GM19468 (cell line): ENCODE results near the gene MRTFA.
"Not testable (repeated sequence)": the region's sequence is repeated elsewhere in the genome, so short reads cannot be mapped to it uniquely, and the experiment has no call there.

ENCODE experiments used
- ATAC-seq: cut with Tn5 transposase; IDR thresholded peaks from one replicate; pipeline ENCODE4 v1.9.1; 2021; ENCODE audit warnings: mild to moderate bottlenecking, moderate library complexity, moderate number of reproducible peaks; ENCODE audit not compliant: unreplicated experiment; ENCODE audit errors: extremely low read depth

Gene MRTFA

GRCh38 chr22:40661671-40662070 is 25.2 kb upstream of the MRTFA start:
- ATAC-seq, result no peak

- no peak for ATAC-seq
These were observed 24.2 kb upstream of the MRTFA start for GRCh38 chr22:40660730-40661129.

GRCh38 chr22:40659166-40659565 is 22.6 kb upstream of the MRTFA start:
- no peak for ATAC-seq

GRCh38 chr22:40656651-40657050 is 20.1 kb upstream of the MRTFA start:
- ATAC-seq, result not testable (repeated sequence)

DNA sequence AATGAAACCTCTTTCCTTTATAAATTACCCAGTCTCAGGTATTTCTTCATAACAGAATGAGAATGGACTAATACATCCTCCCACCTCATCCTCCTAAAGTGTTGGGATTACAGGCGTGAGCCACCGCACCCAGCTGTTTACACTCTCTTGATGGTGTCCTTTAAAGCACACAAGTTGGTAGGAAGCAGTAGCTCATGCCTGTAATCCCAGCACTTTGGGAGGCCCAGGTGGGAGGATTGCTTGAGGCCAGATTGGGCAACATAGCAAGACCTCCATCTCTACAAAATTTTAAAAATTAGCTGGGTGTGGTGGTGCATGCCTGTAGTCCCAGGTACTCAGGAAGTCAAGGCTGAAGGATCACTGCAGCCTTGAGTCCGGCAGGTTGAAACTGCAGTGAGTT is 19.4 kb upstream of the MRTFA start:
- not testable (repeated sequence) for ATAC-seq

DNA sequence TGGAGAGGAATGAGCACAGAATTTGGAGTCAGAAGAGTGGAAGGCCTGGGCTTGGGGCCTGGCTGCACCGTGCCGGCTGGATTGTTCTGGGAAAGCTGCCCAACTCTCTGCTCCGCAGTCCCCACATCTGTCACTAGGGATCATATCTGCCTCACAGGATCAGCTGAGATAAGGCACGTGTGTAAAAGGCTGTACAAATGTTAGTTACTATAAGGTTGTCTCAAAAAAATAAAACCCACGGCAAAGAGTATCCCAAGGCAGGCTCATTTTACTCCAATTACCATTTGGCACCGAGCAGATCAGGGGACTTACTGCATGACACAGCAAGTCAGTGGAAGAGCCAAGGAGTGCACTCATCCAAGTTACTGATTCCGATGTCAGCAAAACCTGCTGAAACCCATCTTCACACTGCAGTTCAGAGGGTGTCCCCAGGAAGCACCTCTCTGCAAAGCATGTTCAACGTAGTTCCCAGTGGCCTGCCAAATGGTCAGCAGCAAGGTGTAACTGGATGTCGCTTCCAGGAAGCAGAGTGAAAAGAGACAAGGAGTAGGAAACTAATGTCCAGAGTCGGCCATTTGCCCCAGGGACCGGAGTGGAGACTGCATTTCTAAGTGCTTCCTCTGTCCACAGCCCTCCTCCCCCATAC is 18.1 kb upstream of the MRTFA start:
- ATAC-seq, result no peak

GRCh38 chr22:40653361-40653760 is 16.8 kb upstream of the MRTFA start:
- no peak for ATAC-seq

DNA sequence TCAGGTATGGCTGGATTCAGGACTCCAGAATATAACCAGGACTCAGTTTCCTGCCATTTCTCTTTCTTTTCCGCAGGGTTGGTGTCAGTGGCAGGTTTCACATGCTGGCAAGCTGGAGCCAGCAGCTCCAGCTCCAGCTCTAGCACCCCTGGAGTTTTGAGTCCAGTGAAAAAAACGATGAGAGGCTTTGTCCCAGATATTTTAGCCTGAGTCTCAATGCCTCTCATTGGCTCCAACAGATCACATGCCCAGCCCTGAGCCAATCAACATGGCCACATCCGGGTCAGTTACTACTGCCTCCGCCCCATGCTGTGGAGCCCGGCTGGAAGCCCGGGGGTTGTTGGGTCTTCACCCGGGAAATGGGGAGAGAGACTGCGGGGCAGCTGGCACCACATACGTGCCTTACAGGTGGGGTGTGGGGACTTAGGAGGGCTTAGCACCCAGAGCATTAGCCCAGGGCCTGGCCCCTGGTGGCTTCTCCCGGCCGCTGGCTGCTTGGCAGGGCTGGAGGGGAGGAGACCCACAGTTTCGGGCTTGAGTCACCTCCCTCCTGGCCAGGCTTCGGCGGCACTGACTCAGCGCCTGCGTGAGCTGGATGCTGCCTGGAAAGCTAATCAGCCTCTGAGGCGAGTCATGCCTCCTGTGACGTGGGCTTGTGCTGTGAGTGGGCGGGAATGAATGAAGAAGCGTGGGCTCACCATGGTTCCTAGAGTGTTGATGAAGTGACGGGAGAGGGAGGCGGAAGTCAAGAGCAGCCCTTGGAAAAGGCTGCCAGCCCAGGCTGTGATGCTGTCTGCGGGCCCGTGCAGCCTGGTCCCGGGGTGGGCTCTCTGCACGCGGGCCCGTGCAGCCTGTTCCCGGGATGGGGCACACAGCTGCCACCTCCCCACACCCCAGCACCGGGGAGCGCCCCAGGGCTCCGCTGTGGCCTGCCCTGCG is 15.3 kb upstream of the MRTFA start:
- no peak for ATAC-seq

DNA sequence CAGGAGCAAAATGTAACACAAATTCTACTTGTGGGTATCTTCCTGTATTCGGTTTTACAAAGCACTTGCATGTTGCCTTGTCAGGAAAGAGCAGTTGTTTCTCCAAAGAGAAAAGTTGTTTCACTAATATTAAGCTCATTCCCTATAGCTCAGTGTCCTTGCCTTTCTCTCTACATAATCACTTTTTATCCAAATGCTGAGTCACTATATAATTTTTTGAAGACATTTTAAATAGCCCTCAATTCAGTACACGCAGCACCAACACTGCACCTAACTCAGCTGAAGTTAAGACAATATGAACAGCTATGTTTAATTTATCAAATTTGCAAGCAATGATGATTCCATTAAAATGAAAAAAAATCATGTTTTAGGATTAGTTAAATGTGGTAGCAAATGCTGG is 14.5 kb upstream of the MRTFA start:
- no peak for ATAC-seq

DNA sequence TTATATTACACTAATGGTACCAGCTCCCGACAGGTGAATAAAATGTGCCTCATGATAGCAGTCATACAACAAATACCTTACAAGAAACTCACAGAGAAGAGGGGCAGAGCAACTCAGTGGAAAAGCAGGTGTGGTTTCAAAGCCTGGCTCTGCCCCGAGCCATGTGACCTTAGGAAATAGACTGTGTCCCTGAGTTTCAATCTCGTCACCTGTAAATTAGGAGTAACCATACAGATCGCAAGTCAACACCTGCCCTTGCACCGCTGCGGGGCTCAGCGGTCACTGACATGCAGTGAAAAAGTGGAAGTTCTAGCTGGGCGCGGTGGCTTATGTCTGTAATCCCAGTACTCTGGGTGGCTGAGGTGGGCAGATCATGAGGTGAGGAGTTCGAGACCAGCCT is 11.9 kb upstream of the MRTFA start:
- ATAC-seq, result no peak

DNA sequence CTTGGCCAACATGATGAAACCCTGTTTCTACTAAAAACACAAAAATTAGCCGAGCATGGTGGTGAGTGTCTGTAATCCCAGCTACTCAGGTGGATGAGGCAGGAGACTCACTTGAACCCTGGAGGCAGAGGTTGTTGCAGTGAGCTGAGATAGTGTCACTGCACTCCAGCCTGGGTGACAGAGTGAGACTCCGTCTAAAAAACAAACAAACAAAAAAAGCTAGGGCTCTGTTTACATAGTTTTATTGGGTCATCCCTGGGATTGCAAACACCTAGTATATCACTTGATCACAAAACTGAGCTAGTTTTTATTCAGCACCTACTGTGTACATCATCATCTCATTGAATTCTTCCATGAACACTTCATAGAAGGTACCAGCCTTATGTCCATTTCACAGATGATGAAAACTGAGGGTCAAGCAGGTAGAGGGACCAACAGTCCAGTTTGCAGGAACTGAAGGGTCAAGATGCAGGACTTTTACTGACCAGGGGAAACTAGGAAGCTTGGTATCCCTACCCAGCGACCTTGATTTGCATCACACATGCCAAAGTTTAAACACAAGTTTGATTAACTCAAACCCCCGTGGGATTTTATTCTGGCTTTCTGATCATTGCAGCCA is 9.2 kb upstream of the MRTFA start:
- no peak for ATAC-seq

GRCh38 chr22:40642316-40642715 is 5.8 kb upstream of the MRTFA start:
- ATAC-seq, result no peak

DNA sequence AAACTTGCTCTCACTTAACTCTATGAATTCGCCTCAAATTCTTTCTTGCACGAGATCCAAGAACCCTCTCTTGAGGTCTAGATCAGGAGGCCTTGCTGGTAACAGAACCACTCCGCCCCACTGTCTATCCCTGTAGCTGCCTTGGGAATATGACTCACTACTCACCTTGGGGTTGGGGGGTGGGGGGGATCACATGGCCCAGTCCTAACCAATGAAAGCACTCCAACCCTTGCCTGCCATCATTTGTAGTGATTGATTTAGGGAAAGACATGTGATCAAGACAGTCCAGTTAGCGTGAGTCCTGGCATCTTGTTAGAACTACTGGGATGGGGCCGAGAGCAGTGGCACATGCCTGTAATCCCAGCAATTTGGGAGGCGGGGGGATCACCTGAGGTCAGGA is 4.8 kb upstream of the MRTFA start:
- no peak for ATAC-seq

DNA sequence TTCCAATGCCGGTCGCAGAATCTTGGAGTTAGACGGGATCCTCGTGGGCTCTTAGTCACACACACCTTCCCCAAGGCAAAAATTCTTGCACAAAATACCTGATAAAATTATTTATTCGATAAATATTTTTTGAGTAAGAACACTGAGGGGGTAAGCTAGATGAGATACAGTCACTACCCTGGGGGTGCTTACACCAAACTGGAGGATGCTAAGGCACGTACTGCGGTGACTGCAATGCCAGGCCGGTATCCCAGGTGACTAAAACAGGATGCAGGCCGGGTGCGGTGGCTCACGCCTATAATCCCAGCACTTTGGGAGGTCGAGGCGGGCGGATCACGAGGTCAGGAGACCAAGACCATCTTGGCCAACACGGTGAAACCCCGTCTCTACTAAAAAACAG is 1.7 kb upstream of the MRTFA start:
- ATAC-seq, result no peak

GRCh38 chr22:40637183-40638150 is 948 bp upstream of the MRTFA start:
- ATAC-seq, result no peak

DNA sequence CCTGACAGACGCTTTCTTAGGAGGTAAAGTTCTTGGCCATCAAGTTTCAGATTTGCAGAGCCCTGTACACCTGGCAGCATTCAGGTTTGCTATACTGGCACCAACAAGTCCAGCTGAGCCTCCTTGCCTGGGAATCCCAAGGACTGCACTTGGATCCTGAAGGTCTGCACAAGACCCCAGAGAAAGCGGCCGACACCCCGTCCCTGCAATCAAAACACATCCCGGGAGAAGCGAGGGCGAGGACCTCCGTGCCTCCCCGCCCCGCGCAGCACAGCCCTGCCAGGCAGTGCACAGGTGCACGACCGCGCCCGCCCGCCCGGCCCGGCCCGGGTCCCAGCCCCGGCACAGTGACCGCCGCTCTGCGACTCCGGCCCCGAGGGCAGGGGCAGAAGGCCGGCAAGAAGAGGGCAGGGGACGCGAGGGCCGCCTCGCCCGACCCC is 559 bp downstream of the MRTFA start:
- no peak for ATAC-seq

GRCh38 chr22:40635043-40635939 is 1.2 kb downstream of the MRTFA start:
- ATAC-seq, result no peak

DNA sequence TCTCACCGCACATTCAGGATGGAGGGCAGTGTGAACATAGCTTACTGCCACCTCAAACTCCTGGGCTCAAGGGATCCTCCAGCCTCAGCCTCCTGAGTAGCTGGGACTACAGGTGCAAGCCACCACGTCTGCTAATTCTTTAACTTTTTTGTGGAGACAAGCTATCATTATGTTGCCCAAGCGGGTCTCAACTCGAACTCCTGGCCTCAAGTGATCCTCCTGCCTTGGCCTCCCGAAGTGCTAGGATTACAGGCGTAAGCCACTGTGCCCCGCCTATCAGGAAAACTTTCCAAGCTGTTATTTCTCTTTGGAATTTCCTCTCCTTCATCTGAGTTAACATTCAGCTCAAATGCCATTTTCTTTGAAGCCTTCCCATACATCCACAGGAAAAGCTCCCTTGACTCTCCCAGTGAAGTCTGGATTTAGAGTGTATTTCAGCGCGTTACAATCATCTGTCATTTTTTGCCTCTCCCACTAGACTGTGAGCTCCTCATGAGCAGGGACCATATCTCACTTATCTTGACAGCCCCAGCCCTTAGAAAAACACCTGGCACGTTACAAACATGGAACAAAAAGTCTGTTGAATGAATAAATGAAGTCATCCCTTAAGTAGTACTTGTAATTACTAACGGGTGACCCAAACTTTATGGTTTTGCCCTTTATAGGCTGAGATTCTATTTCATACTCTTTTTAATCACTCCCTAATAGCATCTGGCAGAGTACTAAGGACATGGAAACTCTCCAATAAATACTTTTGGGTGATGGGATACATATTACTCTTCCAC is 2.2 kb downstream of the MRTFA start:
- ATAC-seq, result no peak
